HUES6 (cell line): ENCODE measurements around the gene INTS4.
"Not testable (repeated sequence)": the region's sequence is repeated elsewhere in the genome, so short reads cannot be mapped to it uniquely, and the experiment has no call there.

Experiments
- H3K27ac ChIP-seq: 2 replicates; pipeline ENCODE4 v1.7.0; 2013; ENCODE audit warnings: low read depth, mild to moderate bottlenecking, low read length, inconsistent platforms
- H3K27me3 ChIP-seq: 2 replicates; pipeline ENCODE4 v1.6.1; 2013; ENCODE audit warnings: low read length; ENCODE audit not compliant: control insufficient read depth, insufficient read depth
- H3K36me3 ChIP-seq: 2 replicates; pipeline ENCODE4 v1.6.1; 2013; ENCODE audit warnings: low read length; ENCODE audit not compliant: control insufficient read depth, insufficient read depth
- H3K4me1 ChIP-seq: 2 replicates; pipeline ENCODE4 v1.6.1; 2013; ENCODE audit warnings: low read length; ENCODE audit not compliant: control insufficient read depth, insufficient read depth
- H3K4me3 ChIP-seq: 2 replicates; pipeline ENCODE4 v1.5.1; 2013; ENCODE audit warnings: low read depth, low read length
- H3K9ac ChIP-seq: one replicate; pipeline ENCODE4 v1.6.1; 2013; ENCODE audit warnings: mild to moderate bottlenecking, low read length
- H3K9me3 ChIP-seq: 2 replicates; pipeline ENCODE4 v1.6.1; 2013; ENCODE audit warnings: low read depth, low read length; ENCODE audit not compliant: control insufficient read depth, insufficient read depth

The INTS4 gene

GRCh38 chr11:77943296-77943695 lies 51.2 kb downstream of the INTS4 start:
- not testable (repeated sequence) for H3K36me3 ChIP-seq, H3K27me3 ChIP-seq, H3K4me3 ChIP-seq, H3K9ac ChIP-seq, H3K4me1 ChIP-seq, H3K27ac ChIP-seq, H3K9me3 ChIP-seq

GRCh38 chr11:77942465-77942864 lies 52.0 kb downstream of the INTS4 start:
- not testable (repeated sequence) for H3K27me3 ChIP-seq, H3K36me3 ChIP-seq, H3K9me3 ChIP-seq, H3K4me1 ChIP-seq, H3K4me3 ChIP-seq, H3K9ac ChIP-seq, H3K27ac ChIP-seq

- not testable (repeated sequence) for H3K9ac ChIP-seq, H3K27me3 ChIP-seq, H3K4me1 ChIP-seq, H3K9me3 ChIP-seq, H3K36me3 ChIP-seq, H3K27ac ChIP-seq, H3K4me3 ChIP-seq
These were observed 60.9 kb downstream of the INTS4 start for GRCh38 chr11:77933596-77933995.

GRCh38 chr11:77930334-77931208 lies 63.9 kb downstream of the INTS4 start:
- not testable (repeated sequence) for H3K4me3 ChIP-seq, H3K9me3 ChIP-seq, H3K27ac ChIP-seq, H3K9ac ChIP-seq, H3K27me3 ChIP-seq, H3K4me1 ChIP-seq, H3K36me3 ChIP-seq

- not testable (repeated sequence) for H3K36me3 ChIP-seq, H3K4me3 ChIP-seq
These were observed 76.8 kb downstream of the INTS4 start for GRCh38 chr11:77917713-77918112.

GRCh38 chr11:77914307-77914791 lies 80.1 kb downstream of the INTS4 start:
- H3K27ac ChIP-seq, H3K36me3 ChIP-seq, H3K27me3 ChIP-seq, H3K9ac ChIP-seq, H3K4me3 ChIP-seq, H3K9me3 ChIP-seq, H3K4me1 ChIP-seq: not testable (repeated sequence)

More at GRCh38 chr11:77917713-77918112, 76.8 kb downstream of the INTS4 start:
- not testable (repeated sequence) for H3K27ac ChIP-seq, H3K27me3 ChIP-seq, H3K4me1 ChIP-seq, H3K9me3 ChIP-seq, H3K9ac ChIP-seq

- H3K9me3 ChIP-seq, H3K36me3 ChIP-seq, H3K4me1 ChIP-seq, H3K27me3 ChIP-seq, H3K4me3 ChIP-seq, H3K9ac ChIP-seq, H3K27ac ChIP-seq: not testable (repeated sequence)
These were observed 80.7 kb downstream of the INTS4 start for GRCh38 chr11:77913608-77914306.

GRCh38 chr11:77910828-77911227 lies 83.6 kb downstream of the INTS4 start:
- H3K4me3 ChIP-seq, H3K27ac ChIP-seq, H3K4me1 ChIP-seq, H3K27me3 ChIP-seq, H3K9me3 ChIP-seq, H3K9ac ChIP-seq: not testable (repeated sequence)
- peaks cover 13% of the 10 kb centered on the region for H3K36me3 ChIP-seq

- no peaks in the 10 kb centered on the region for H3K4me1 ChIP-seq
- H3K9me3 ChIP-seq: no peaks in the 10 kb centered on the region
- no peak overlapping the region for H3K9ac ChIP-seq
- peaks cover 10% of the 10 kb centered on the region; the same call in 1 of the 2 replicates for H3K36me3 ChIP-seq
- H3K4me3 ChIP-seq: no peak overlapping the region
- no peak overlapping the region for H3K27ac ChIP-seq
- no peaks in the 10 kb centered on the region for H3K27me3 ChIP-seq
These were observed 85.2 kb downstream of the INTS4 start for GRCh38 chr11:77909277-77909676.

- H3K9ac ChIP-seq: no peak overlapping the region
- H3K27me3 ChIP-seq: no peaks in the 10 kb centered on the region
- H3K36me3 ChIP-seq: peaks cover 10% of the 10 kb centered on the region; the same call in 1 of the 2 replicates
- H3K4me3 ChIP-seq: no peak overlapping the region
- no peak overlapping the region for H3K27ac ChIP-seq
- no peaks in the 10 kb centered on the region for H3K9me3 ChIP-seq
- no peaks in the 10 kb centered on the region for H3K4me1 ChIP-seq
These were observed 85.6 kb downstream of the INTS4 start for GRCh38 chr11:77908835-77909234.

- peaks cover 14% of the 10 kb centered on the region for H3K36me3 ChIP-seq
- not testable (repeated sequence) for H3K9ac ChIP-seq, H3K27ac ChIP-seq, H3K4me1 ChIP-seq, H3K9me3 ChIP-seq, H3K4me3 ChIP-seq, H3K27me3 ChIP-seq
These were observed 99.5 kb downstream of the INTS4 start for GRCh38 chr11:77894949-77895348.
